Gastroesophageal sphincter (tissue), 4 donors: ENCODE measurements around the gene DAPK1. TPM values are rescaled to one million over a fixed set of nuclear protein-coding genes. Genes with fewer than 3 reads are reported as not detected.
A peak's percentile ranks its signal among the peaks of the same experiment; 100 is the strongest.

Experiments
- ATAC-seq: fragments of 150-250 bp; one replicate; pipeline ENCODE4 v1.9.1; 2016; ENCODE audit warnings: mild to moderate bottlenecking, moderate library complexity
- H3K27ac ChIP-seq, 4 donors: fragments of 200-600 bp; sonication (generic) in 3 of 4; 1 replicate in 3 of 4; 2 replicates in 1 of 4; pipeline ENCODE4 v1.5.1; 2016 to 2019
- H3K27me3 ChIP-seq: fragments of 200-600 bp; sonication (generic); one replicate; pipeline ENCODE4 v1.5.1; 2019
- H3K36me3 ChIP-seq, 2 donors: fragments of 200-600 bp; sonication (generic); one replicate each; pipeline ENCODE4 v1.5.1; 2019; ENCODE audit warnings: control low read depth in 1 of 2
- H3K4me1 ChIP-seq, 3 donors: fragments of 200-600 bp; sonication (generic); 1 replicate in 2 of 3; 2 replicates in 1 of 3; pipeline ENCODE4 v1.5.1; 2016 to 2019; ENCODE audit warnings: control low read depth in 2 of 3
- H3K4me3 ChIP-seq, 2 donors: fragments of 200-600 bp; sonication (generic); one replicate each; pipeline ENCODE4 v1.5.1; 2019; ENCODE audit warnings: mild to moderate bottlenecking in 1 of 2, moderate library complexity in 1 of 2
- H3K9me3 ChIP-seq, 3 donors: fragments of 200-600 bp; sonication (generic); one replicate each; pipeline ENCODE4 v1.5.1; 2017 to 2019; ENCODE audit warnings: control low read depth in 2 of 3
- EP300 ChIP-seq: sonication (generic); formaldehyde crosslinking; IDR thresholded peaks from one replicate; pipeline ENCODE4 v1.6.1; 2017; ENCODE audit warnings: antibody characterized with exemption, mild to moderate bottlenecking
- POLR2A ChIP-seq, 2 donors: fragments of 450-650 bp; IDR thresholded peaks; one replicate each; pipeline ENCODE4 v1.6.1; 2017; ENCODE audit warnings: antibody characterized with exemption in 2 of 2, mild to moderate bottlenecking in 2 of 2, moderate library complexity in 1 of 2
- POLR2AphosphoS5 ChIP-seq: sonication (generic); formaldehyde crosslinking; IDR thresholded peaks from one replicate; pipeline ENCODE4 v1.6.1; 2017; ENCODE audit warnings: antibody characterized with exemption
- WGBS, 2 donors: methylation state at CpG; one replicate each; pipeline ENCODE4 v1.1.5; 2018; ENCODE audit warnings: low coverage in 1 of 2; 5-methylcytosine and 5-hydroxymethylcytosine counted together
- total RNA-seq, 4 donors: library from RNA; depleted of rRNA; stranded (reverse); fragments of >200 nt; gene quantifications; one replicate each; pipeline ENCODE4 v1.1.0, GENCODE V29; 2016
- TF ChIP-seq, protein P1 (sequence below), 4 experiments: fragments of 200-600 bp in 2 of 4; fragments of 450-650 bp in 2 of 4; sonication (generic) in 1 of 4; IDR thresholded peaks; one replicate each; pipeline ENCODE4 v1.5.1; 2017 to 2019; ENCODE audit warnings: antibody characterized with exemption in 4 of 4, mild to moderate bottlenecking in 2 of 4, moderate library complexity in 2 of 4

Gene DAPK1
- total RNA-seq, 4 donors from 2014 or later: 52.3 to 119 (median 75.3) TPM

- WGBS, 2 donors: 91 to 100% methylated on average over 1 to 2 of the region's 2 CpGs
- no peaks in the 10 kb centered on the region for H3K9me3 ChIP-seq
- no peaks in the 10 kb centered on the region for H3K27me3 ChIP-seq
- H3K27ac ChIP-seq: no peak overlapping the region
- H3K4me3 ChIP-seq: no peak overlapping the region
- no peak for ATAC-seq
- peaks cover 0 to 1% (median 0%) of the 10 kb centered on the region in 3 donors for H3K4me1 ChIP-seq
- TF ChIP-seq EP300: no peak
- TF ChIP-seq, protein P1, sequence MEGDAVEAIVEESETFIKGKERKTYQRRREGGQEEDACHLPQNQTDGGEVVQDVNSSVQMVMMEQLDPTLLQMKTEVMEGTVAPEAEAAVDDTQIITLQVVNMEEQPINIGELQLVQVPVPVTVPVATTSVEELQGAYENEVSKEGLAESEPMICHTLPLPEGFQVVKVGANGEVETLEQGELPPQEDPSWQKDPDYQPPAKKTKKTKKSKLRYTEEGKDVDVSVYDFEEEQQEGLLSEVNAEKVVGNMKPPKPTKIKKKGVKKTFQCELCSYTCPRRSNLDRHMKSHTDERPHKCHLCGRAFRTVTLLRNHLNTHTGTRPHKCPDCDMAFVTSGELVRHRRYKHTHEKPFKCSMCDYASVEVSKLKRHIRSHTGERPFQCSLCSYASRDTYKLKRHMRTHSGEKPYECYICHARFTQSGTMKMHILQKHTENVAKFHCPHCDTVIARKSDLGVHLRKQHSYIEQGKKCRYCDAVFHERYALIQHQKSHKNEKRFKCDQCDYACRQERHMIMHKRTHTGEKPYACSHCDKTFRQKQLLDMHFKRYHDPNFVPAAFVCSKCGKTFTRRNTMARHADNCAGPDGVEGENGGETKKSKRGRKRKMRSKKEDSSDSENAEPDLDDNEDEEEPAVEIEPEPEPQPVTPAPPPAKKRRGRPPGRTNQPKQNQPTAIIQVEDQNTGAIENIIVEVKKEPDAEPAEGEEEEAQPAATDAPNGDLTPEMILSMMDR (IDR thresholded peaks at IDR 0.05): no peak
- no peak for TF ChIP-seq POLR2A (IDR thresholded peaks at IDR 0.05)
- no peak for TF ChIP-seq POLR2AphosphoS5
- no peaks in the 10 kb centered on the region for H3K36me3 ChIP-seq
Measured at GRCh38 chr9:87720173-87720572, 222.5 kb downstream of the DAPK1 start.

GRCh38 chr9:87722393-87723088, 224.9 kb downstream of the DAPK1 start:
- peaks cover 0 to under 1% of the 10 kb centered on the region in 2 donors for H3K36me3 ChIP-seq
- 80 to 100% methylated on average over 1 to 2 of the region's 5 CpGs for WGBS, 2 donors
- no peaks in the 10 kb centered on the region for H3K9me3 ChIP-seq
- TF ChIP-seq, protein P1 (IDR thresholded peaks at IDR 0.05): no peak
- TF ChIP-seq POLR2AphosphoS5: no peak
- TF ChIP-seq EP300: no peak
- TF ChIP-seq POLR2A (IDR thresholded peaks at IDR 0.05): no peak
- no peaks in the 10 kb centered on the region for H3K27me3 ChIP-seq
- ATAC-seq: no peak
- H3K4me3 ChIP-seq: no peak overlapping the region
- H3K27ac ChIP-seq: peak overlapping the region in 1 of 4 donors; percentile 14
- peaks cover 4 to 10% (median 6%) of the 10 kb centered on the region in 3 donors for H3K4me1 ChIP-seq

GRCh38 chr9:87725356-87725899, 227.8 kb downstream of the DAPK1 start:
- peak; percentile 41 for ATAC-seq
- Histone ChIP-seq H3K4me3 (peak overlapping the region; percentile 76 to 81), H3K27ac (peak overlapping the region; percentile 88 to 97 (median 92)), H3K36me3 (peaks cover 0 to 30% of the 10 kb centered on the region in 2 donors), H3K4me1 (peaks cover 8 to 39% (median 8%) of the 10 kb centered on the region in 3 donors), H3K9me3 (no peaks in the 10 kb centered on the region), H3K27me3 (no peaks in the 10 kb centered on the region)
- WGBS, 2 donors: 3 to 14% methylated on average over 7 to 16 of the region's 25 CpGs
- TF ChIP-seq POLR2AphosphoS5 (no peak), POLR2A (IDR thresholded peaks at IDR 0.05) (no peak), EP300 (no peak)

GRCh38 chr9:87725900-87726709, 228.4 kb downstream of the DAPK1 start, which contains the start of gene CTSL:
CTSL (plus strand) TSS chr9:87726119; CDS start chr9:87727604, 1,485 bp downstream.
- Histone ChIP-seq H3K4me1 (peaks cover 8 to 45% (median 8%) of the 10 kb centered on the region in 3 donors), H3K4me3 (peak within 1 kb of the TSS; percentile 76 to 81), H3K27ac (peak within 1 kb of the TSS; percentile 88 to 97 (median 92)), H3K27me3 (no peaks in the 10 kb centered on the region), H3K9me3 (no peaks in the 10 kb centered on the region), H3K36me3 (peaks cover 0 to 37% of the 10 kb centered on the region in 2 donors)
- TF ChIP-seq, protein P1 (IDR thresholded peaks at IDR 0.05): peak in 3 of 4 experiments; percentile 34 to 55 (median 42)
- no peak for TF ChIP-seq EP300
- TF ChIP-seq POLR2A (IDR thresholded peaks at IDR 0.05): peak; percentile 74 to 83
- TF ChIP-seq POLR2AphosphoS5: peak; percentile 77
- ATAC-seq: peak; percentile 97
- 0% methylated on average over 2 of the region's 67 CpGs; no CpG with 5 or more reads in 1 of the 2 donors for WGBS, 2 donors

DNA sequence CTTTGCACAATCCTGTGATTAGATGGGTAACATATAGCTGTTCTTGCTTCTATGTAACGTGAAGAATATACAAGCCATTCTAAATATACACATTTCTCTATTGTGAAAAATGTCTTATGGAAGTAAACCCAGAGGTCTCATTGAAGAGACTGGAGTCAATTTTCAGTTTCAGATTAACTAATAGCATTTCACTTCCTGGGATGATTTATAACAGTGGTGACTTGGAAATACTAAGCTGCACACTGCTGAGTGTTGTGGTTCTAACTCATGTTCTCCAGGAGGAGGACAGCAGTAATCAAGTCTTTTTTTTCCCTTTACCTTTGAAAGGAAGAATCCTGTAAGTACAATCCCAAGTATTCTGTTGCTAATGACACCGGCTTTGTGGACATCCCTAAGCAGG, 231.6 kb downstream of the DAPK1 start:
- no peaks in the 10 kb centered on the region for H3K27me3 ChIP-seq
- TF ChIP-seq, protein P1 (IDR thresholded peaks at IDR 0.05): no peak
- ATAC-seq: no peak
- H3K4me3 ChIP-seq: no peak overlapping the region
- peaks cover 0 to 56% of the 10 kb centered on the region in 2 donors for H3K36me3 ChIP-seq
- WGBS, 2 donors: 83 to 88% methylated on average over 1 to 2 of the region's 2 CpGs
- peaks cover 8 to 45% (median 8%) of the 10 kb centered on the region in 3 donors for H3K4me1 ChIP-seq
- H3K27ac ChIP-seq: no peak overlapping the region
- no peaks in the 10 kb centered on the region for H3K9me3 ChIP-seq
